PC-3 (cell line): ENCODE data around the gene KLHL30. TPM values are rescaled to one million over a fixed set of nuclear protein-coding genes. Genes with fewer than 3 reads are reported as not detected.

ENCODE experiments used
- ATAC-seq: fragments of 200-7000 bp; cut with Tn5 transposase; 2 replicates; pipeline ENCODE4 v1.9.1; 2020; ENCODE audit warnings: mild to moderate bottlenecking, moderate library complexity
- BruUV-seq: library from RNA; stranded (reverse); fragments of 400-500 nt; replicated peaks from 2 replicates; lab custom pipeline; 2021; lab: Mats Ljungman, UMichigan
- CTCF ChIA-PET: fragments of 300-600 bp; sonication (Branson Sonifier 250); formaldehyde crosslinking; loops from one replicate; lab custom pipeline; 2022; ENCODE audit warnings: antibody characterized with exemption; lab: Charles Lee
- POLR2A ChIA-PET: fragments of 300-600 bp; sonication (Branson Sonifier 250); formaldehyde crosslinking; loops from one replicate; lab custom pipeline; 2022; ENCODE audit warnings: antibody characterized with exemption; ENCODE audit not compliant: unreplicated experiment; lab: Charles Lee
- DNase-seq: peaks from one replicate; pipeline ENCODE4 v3.0.0-alpha.2; 2015
- H2AFZ ChIP-seq: fragments of 300-600 bp; sonication (generic); 2 replicates; pipeline ENCODE4 v1.6.0; 2016; ENCODE audit warnings: antibody characterized with exemption, low read length
- H3F3A ChIP-seq: fragments of 300-600 bp; sonication (generic); one replicate; pipeline ENCODE4 v1.6.0; 2017; ENCODE audit warnings: antibody characterized with exemption, low read length, control low read depth, mild to moderate bottlenecking; ENCODE audit not compliant: unreplicated experiment
- H3K27ac ChIP-seq: fragments of 300-600 bp; sonication (generic); 2 replicates; pipeline ENCODE4 v1.5.1; 2016; ENCODE audit warnings: mild to moderate bottlenecking, low read length
- H3K27me3 ChIP-seq: fragments of 300-600 bp; sonication (generic); 2 replicates; pipeline ENCODE4 v1.6.1; 2016; ENCODE audit warnings: low read length, mixed read lengths
- H3K36me3 ChIP-seq: fragments of 300-600 bp; sonication (generic); 2 replicates; pipeline ENCODE4 v1.6.1; 2016; ENCODE audit warnings: low read depth, mixed run types, low read length, mixed read lengths
- H3K4me1 ChIP-seq: fragments of 300-600 bp; sonication (generic); 2 replicates; pipeline ENCODE4 v1.5.1; 2016; ENCODE audit warnings: low read length; ENCODE audit not compliant: insufficient read depth
- H3K4me2 ChIP-seq: fragments of 300-600 bp; sonication (generic); 2 replicates; pipeline ENCODE4 v1.6.0; 2016; ENCODE audit warnings: low read length
- H3K4me3 ChIP-seq: fragments of 300-600 bp; sonication (generic); 2 replicates; pipeline ENCODE4 v1.5.1; 2016; ENCODE audit warnings: mild to moderate bottlenecking, low read length, mixed read lengths
- H3K79me2 ChIP-seq: fragments of 300-600 bp; sonication (generic); 2 replicates; pipeline ENCODE4 v1.6.1; 2017; ENCODE audit warnings: low read length, mixed read lengths
- H3K9ac ChIP-seq: fragments of 300-600 bp; sonication (generic); 2 replicates; pipeline ENCODE4 v1.6.0; 2016; ENCODE audit warnings: mild to moderate bottlenecking, low read length
- H3K9me2 ChIP-seq: fragments of 300-600 bp; sonication (generic); replicated peaks from 2 replicates; pipeline ENCODE4 v1.6.1; 2016; ENCODE audit warnings: mixed run types, low read length, mixed read lengths
- H3K9me3 ChIP-seq: fragments of 300-600 bp; sonication (generic); 2 replicates; pipeline ENCODE4 v1.6.1; 2016; ENCODE audit warnings: low read length, mixed read lengths
- H4K20me1 ChIP-seq: fragments of 300-600 bp; sonication (generic); 2 replicates; pipeline ENCODE4 v1.6.1; 2016; ENCODE audit warnings: low read length, mixed read lengths
- EZH2 ChIP-seq: fragments of 300-600 bp; sonication (generic); IDR thresholded peaks from one replicate; pipeline ENCODE4 v1.6.1; 2017; ENCODE audit warnings: antibody characterized with exemption, mild to moderate bottlenecking, low read length; ENCODE audit not compliant: unreplicated experiment
- EZH2phosphoT487 ChIP-seq: fragments of 300-600 bp; sonication (generic); IDR thresholded peaks from 2 replicates; pipeline ENCODE4 v1.6.1; 2018; ENCODE audit warnings: mild to moderate bottlenecking, antibody characterized with exemption, low read length, borderline replicate concordance
- intact Hi-C: fragments of 100-400 bp; cut with micrococcal nuclease; formaldehyde crosslinking; loops from 2 replicates; pipeline ENCODE4 v1.9.0; 2023
- total RNA-seq: library from RNA; depleted of rRNA; stranded (reverse); fragments of >200 nt; gene quantifications from 2 replicates; pipeline ENCODE4 v1.2.3, GENCODE V29; 2014
- TF ChIP-seq, protein P1 (sequence below): fragments of 300-600 bp; sonication (generic); conservative IDR thresholded peaks from 2 replicates; pipeline ENCODE4 v1.5.1; 2017; ENCODE audit warnings: antibody characterized with exemption, low read depth, mild to moderate bottlenecking, low read length

Gene KLHL30
- total RNA-seq, 1 experiment from 2014 or later = not detected

DNA sequence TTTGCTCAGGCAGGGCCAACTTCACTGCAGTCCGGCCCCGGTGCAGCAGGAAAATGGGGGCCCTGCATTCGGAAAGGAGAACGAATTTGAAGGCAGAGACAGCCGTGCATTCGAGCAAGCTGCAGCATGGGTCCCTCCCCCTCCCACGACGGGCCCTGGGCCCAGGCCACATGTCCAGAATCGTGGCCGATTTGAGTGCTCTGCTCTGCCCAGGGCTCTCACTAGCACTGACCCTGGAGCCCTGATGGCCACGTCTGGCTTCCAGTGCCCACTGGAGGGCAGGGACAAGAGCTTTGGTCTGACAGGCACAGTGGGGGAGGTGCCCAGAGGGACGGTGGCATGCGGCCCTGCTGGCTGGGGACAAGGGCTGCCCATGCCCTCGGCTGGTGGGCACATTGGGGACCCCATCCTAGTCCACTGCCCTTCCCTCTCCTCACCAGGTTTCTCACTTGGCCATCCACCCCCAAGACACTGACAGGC is 14.4 kb upstream of the KLHL30 start:
- no peak for ATAC-seq
- intact Hi-C loops = no loop called here
- TF ChIP-seq EZH2 (no peak), EZH2phosphoT487 (no peak)
- TF ChIP-seq, protein P1, sequence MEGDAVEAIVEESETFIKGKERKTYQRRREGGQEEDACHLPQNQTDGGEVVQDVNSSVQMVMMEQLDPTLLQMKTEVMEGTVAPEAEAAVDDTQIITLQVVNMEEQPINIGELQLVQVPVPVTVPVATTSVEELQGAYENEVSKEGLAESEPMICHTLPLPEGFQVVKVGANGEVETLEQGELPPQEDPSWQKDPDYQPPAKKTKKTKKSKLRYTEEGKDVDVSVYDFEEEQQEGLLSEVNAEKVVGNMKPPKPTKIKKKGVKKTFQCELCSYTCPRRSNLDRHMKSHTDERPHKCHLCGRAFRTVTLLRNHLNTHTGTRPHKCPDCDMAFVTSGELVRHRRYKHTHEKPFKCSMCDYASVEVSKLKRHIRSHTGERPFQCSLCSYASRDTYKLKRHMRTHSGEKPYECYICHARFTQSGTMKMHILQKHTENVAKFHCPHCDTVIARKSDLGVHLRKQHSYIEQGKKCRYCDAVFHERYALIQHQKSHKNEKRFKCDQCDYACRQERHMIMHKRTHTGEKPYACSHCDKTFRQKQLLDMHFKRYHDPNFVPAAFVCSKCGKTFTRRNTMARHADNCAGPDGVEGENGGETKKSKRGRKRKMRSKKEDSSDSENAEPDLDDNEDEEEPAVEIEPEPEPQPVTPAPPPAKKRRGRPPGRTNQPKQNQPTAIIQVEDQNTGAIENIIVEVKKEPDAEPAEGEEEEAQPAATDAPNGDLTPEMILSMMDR = no peak
- H4K20me1 ChIP-seq = no peaks in the 10 kb centered on the region
- H2AFZ ChIP-seq = no peak overlapping the region
- DNase-seq = no peak
- H3K4me1 ChIP-seq = no peaks in the 10 kb centered on the region
- no peak overlapping the region for H3K27ac ChIP-seq
- no peaks in the 10 kb centered on the region for H3K9me2 ChIP-seq
- ChIA-PET CTCF (no interaction called here), POLR2A (no interaction called here)
- no peak overlapping the region for H3K4me2 ChIP-seq
- no peaks in the 10 kb centered on the region for H3K36me3 ChIP-seq
- H3K79me2 ChIP-seq = no peaks in the 10 kb centered on the region
- H3K4me3 ChIP-seq = no peak overlapping the region
- H3K9me3 ChIP-seq = no peaks in the 10 kb centered on the region
- H3K9ac ChIP-seq = no peak overlapping the region
- no TSS peak for BruUV-seq
- H3K27me3 ChIP-seq = no peaks in the 10 kb centered on the region
- no peaks in the 10 kb centered on the region for H3F3A ChIP-seq

DNA sequence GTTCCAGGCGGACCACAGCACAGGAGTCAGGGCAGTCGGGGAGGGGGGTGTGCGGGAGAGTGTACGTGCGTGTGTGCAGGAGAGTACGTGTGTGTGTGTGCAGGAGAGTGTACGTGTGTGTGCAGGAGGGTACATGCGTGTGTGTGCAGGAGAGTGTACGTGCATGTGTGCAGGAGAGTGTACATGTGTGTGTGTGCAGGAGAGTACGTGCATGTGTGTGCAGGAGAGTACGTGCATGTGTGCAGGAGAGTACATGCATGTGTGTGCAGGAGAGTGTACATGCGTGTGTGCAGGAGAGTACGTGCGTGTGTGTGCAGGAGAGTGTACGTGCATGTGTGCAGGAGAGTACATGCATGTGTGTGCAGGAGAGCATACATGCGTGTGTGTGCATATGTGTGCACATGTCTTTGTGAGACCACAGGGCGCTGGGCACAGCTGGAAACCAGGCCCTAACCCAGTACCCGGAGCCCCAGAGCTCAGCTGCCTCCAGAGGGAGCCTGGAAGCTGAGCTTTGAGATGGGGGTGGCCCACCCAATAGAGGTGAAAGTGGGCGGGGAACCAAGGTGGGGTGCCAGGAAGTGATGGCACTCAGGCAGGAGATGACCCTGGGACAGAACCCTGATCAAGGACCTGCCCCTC is 13.9 kb upstream of the KLHL30 start:
- ChIA-PET POLR2A (no interaction called here), CTCF (no interaction called here)
- Histone ChIP-seq H3K4me2 (no peak overlapping the region), H3K36me3 (no peaks in the 10 kb centered on the region), H3K9me2 (no peaks in the 10 kb centered on the region), H3K27ac (no peak overlapping the region), H3K4me3 (no peak overlapping the region), H3F3A (no peaks in the 10 kb centered on the region), H3K79me2 (no peaks in the 10 kb centered on the region), H3K27me3 (no peaks in the 10 kb centered on the region), H3K9ac (no peak overlapping the region), H4K20me1 (no peaks in the 10 kb centered on the region), H3K9me3 (no peaks in the 10 kb centered on the region), H2AFZ (no peak overlapping the region), H3K4me1 (no peaks in the 10 kb centered on the region)
- DNase-seq (no peak), ATAC-seq (no peak)
- TF ChIP-seq EZH2phosphoT487 (no peak), EZH2 (no peak)
- TF ChIP-seq, protein P1 = no peak
- no TSS peak for BruUV-seq
- intact Hi-C loops = no loop called here

DNA sequence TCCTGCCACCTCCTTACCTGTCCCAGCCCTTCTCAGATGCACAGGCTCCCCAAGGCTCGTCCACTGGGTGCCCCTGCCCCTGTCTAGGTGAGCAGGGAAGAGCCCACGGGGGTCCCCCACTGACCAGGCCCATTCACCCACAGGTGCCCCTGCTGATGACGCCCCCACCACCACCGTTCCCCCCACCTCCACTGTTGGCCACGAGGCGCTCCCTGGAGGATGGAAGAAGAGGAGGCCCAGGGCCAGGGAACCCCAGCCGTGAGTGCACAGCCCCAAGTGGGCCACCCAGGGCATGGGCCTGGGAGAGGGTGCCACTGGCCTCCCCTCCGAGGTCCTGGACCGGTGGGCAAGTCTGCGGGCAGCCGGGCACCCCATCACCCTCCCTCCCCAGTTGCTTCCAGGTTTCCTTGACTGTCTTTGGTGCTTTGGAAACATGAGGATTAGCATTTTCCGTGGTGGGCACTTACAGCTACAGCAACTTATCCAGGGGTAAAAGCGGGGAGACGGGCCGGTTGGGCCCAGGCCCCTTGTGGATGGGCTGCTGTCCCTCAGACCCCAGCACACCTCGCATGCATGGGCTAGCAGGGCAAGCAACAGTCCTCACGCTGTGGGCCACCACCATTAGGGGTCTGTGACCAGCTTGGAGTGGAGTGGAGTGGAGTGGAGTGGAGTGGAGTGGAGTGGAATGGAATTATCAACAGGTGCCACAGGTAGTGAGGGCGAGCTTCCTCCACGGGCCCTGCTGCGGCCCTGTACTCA is 13.2 kb upstream of the KLHL30 start:
- no peak for TF ChIP-seq EZH2phosphoT487
- no peak for TF ChIP-seq EZH2
- TF ChIP-seq, protein P1 = no peak
- BruUV-seq = no TSS peak
- no peak overlapping the region for H3K9ac ChIP-seq
- POLR2A ChIA-PET = no interaction called here
- DNase-seq (no peak), ATAC-seq (no peak)
- CTCF ChIA-PET = no interaction called here
- H3K4me3 ChIP-seq = no peak overlapping the region
- H3F3A ChIP-seq = no peaks in the 10 kb centered on the region
- intact Hi-C loops = no loop called here
- H3K4me2 ChIP-seq = no peak overlapping the region
- no peak overlapping the region for H3K27ac ChIP-seq
- no peaks in the 10 kb centered on the region for H4K20me1 ChIP-seq
- no peaks in the 10 kb centered on the region for H3K27me3 ChIP-seq
- H3K4me1 ChIP-seq = no peaks in the 10 kb centered on the region
- H3K79me2 ChIP-seq = no peaks in the 10 kb centered on the region
- H3K36me3 ChIP-seq = no peaks in the 10 kb centered on the region
- no peaks in the 10 kb centered on the region for H3K9me2 ChIP-seq
- H2AFZ ChIP-seq = no peak overlapping the region
- H3K9me3 ChIP-seq = no peaks in the 10 kb centered on the region
